Subcutaneous adipose tissue (tissue), 4 donors: ENCODE results near the gene DNAH11. TPM values are rescaled to one million over a fixed set of nuclear protein-coding genes. Genes with fewer than 3 reads are reported as not detected.

ENCODE experiments used
- total RNA-seq, 4 donors: library from RNA; depleted of rRNA; stranded (reverse); fragments of >200 nt; gene quantifications; one replicate each; pipeline ENCODE4 v1.1.0, GENCODE V29; 2016
- TF ChIP-seq, protein P1 (sequence below): fragments of 450-650 bp; IDR thresholded peaks from one replicate; pipeline ENCODE4 v1.5.1; 2016; ENCODE audit warnings: low read depth, mild to moderate bottlenecking, control low read depth, antibody characterized with exemption, moderate library complexity

Gene DNAH11
- total RNA-seq, 4 donors from 2014 or later: 0.16 to 2.6 (median 0.86) TPM

DNA sequence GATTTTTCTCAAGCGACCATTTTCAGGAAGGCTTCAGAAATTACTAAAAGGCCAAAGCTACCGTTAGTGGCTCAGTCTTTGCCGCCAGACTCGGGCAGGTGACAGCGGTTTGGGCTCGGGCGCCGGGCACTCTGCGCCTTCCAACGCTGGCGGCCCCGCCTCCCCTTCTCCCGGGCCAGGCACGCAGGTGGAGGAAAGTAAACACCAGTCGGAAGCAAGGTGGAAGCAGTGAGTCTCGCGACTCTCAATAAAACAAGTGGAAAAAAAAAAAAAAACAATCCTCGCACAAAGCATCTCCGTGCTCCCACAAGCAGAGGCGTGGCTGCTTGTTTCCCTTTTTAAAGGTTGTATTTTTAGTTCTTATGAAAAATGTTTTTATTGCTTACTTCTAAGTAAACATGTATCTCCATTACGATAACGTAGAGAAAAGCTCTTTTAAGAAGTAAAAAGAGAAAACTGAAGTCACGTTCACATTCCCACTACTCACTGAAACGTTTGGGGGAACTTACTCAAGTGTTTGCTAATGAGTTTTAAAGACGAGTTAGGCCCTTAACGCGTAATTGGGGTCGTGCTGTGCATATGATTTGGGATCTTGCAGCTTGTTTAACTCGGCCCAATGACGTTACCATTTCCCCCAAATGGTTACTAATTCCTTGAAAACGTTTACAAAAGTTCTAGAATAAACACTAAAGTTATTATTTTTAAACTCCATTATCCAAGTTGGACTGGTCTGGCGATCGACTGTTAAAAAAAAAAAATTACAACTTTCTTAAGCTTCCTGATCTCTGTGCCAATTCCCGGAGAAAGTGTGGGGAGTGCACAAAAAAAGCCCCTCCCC is 402.0 kb downstream of the DNAH11 start:
- TF ChIP-seq, protein P1, sequence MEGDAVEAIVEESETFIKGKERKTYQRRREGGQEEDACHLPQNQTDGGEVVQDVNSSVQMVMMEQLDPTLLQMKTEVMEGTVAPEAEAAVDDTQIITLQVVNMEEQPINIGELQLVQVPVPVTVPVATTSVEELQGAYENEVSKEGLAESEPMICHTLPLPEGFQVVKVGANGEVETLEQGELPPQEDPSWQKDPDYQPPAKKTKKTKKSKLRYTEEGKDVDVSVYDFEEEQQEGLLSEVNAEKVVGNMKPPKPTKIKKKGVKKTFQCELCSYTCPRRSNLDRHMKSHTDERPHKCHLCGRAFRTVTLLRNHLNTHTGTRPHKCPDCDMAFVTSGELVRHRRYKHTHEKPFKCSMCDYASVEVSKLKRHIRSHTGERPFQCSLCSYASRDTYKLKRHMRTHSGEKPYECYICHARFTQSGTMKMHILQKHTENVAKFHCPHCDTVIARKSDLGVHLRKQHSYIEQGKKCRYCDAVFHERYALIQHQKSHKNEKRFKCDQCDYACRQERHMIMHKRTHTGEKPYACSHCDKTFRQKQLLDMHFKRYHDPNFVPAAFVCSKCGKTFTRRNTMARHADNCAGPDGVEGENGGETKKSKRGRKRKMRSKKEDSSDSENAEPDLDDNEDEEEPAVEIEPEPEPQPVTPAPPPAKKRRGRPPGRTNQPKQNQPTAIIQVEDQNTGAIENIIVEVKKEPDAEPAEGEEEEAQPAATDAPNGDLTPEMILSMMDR: no peak

DNA sequence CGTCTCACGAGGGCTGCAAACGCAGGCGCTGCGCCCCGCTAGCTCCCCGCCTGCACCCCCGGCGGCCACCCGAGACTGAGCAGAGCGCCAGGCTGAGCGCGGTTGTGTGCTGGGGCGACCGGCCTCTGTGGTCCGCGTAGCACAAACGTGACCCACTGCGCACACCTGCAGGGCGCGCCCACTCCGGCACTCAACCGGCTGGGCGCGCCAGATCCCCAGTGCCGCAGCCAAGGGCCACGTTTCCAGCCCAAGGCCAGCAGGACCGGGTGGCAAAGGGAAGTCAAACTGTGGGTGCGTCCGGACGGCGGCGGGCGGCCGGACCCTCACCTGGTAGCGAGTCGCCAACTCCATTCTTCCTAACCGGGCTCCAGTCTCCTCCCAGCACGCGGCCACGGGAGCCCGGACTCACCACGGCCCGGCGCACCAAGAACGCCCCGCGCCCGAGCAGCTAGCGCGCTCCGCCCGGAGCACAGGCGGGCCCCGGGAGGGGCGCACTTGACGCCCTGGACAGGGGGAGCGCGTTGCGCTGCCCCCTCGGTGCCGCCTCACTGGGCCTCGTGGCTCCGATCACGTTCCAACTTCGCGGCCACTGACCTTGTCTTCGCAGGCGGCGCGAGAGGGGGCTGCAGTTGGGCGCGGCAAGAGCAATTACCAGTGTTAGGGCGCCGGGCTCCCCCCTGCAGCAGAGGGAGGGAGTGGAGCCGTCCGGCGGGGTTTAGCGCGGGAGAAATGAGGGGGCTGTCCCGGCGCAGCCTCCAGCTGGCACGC is 402.8 kb downstream of the DNAH11 start, which contains the start of gene CDCA7L:
Gene CDCA7L (minus strand): TSS at position 446 of the 768 bp plus-strand sequence. CDS start 95 bp downstream, at position 351.
- TF ChIP-seq, protein P1: no peak

DNA sequence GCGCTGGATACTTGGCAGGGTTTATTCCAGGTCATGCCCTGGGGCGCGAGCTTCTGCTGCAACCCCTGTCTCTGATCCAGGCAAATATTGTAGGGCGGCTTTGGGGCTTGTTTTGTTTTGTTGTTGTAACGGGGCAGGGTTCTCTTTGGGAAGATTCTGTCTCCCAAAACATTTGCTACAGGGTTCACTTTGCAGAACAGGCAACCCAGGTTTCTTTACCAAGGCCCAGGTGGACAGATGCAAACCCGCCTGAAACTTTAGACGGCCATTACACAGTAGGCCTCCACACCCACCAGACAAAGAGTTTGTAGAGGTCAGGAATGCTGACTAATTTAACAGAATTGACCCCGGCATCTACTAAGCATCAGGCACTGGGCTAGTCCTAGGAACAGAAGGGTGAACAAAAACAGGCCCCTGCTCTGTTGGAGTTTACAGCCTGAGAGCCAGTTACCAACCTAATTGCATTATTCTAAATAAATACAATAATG is 403.4 kb downstream of the DNAH11 start:
- TF ChIP-seq, protein P1: no peak

DNA sequence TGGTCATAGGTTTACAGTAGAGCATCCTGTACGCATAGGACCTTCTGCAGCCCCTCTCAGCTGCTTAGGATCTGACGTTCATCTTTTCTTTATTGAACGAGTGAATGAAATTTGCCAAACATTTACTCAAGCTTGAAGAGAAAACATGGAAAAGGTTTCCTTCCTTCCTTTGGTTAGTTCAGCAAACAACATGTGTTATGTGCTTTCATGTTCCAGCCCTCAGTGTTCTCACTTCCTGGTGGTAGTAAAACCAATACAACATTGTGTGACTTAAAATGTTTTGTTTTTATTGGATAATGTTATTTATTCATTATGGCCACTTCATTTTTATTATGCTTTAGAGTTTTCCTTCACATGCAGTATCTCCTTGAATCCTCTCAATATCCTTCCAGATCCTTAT is 404.2 kb downstream of the DNAH11 start:
- TF ChIP-seq, protein P1: no peak

DNA sequence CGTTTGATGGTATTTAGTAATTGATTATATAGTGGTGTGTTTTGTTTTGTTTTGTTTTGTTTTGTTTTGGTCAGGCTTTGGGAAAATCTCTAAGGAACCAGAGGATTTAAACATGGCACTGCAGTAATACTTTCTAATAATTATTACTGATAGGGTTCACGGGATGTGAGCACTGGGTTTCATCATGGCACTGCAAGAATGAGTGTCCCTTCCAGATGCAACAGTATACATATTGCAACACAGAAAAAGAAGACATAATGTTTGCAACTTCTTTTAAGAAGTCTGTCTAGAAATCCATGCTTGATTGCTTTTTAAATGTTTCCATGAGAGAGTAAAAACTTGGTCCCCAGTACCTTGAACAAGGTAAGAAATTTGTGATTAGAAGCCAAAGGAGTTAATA is 405.1 kb downstream of the DNAH11 start:
- TF ChIP-seq, protein P1: no peak

DNA sequence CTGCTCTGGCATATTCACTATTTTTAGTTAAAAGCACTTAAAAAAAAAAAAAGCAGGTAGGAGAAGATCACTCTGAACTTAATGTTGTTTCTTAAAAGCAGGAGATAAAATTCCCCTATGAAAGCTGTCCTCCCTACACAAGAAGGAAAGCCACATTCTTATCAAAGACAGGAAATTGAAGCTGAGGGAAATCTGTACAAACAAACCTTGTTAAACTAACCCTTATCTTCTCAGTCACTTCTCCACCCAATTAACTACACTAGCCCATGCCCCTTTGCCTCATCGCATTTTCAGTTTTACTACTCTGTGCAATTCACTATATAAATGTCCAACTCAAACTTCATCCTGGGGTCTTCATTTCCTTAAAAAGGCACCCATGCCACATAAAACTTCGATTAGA is 405.5 kb downstream of the DNAH11 start:
- TF ChIP-seq, protein P1: no peak
